ENCODE measurements around the gene MVB12B.

- no peak for TF ChIP-seq POLR2A (IDR thresholded peaks at IDR 0.05)
- no peak for TF ChIP-seq CTCF (IDR thresholded peaks at IDR 0.05)
- TF ChIP-seq EP300 (IDR thresholded peaks at IDR 0.05; ENCODE audit: low read depth) = no peak
- no peak for TF ChIP-seq POLR2AphosphoS5 (IDR thresholded peaks at IDR 0.05)
Observed at GRCh38 chr9:126342621-126343031, 16.0 kb downstream of the MVB12B start.
